HEK293T (cell line): Measurements from ENCODE around the gene PLCG1.

Source experiments
- CTCF ChIA-PET: fragments of 350-600 bp; formaldehyde crosslinking; extraction: SDS; loops from one replicate; lab custom pipeline; 2021; ENCODE audit warnings: antibody characterized with exemption, inconsistent platforms; lab: Yijun Ruan, JAX
- POLR2A ChIA-PET: fragments of 350-600 bp; formaldehyde crosslinking; extraction: SDS; loops from one replicate; lab custom pipeline; 2020; ENCODE audit warnings: antibody characterized with exemption, inconsistent platforms; lab: Yijun Ruan, JAX
- DNase-seq: peaks from one replicate; pipeline ENCODE4 v3.0.0; 2012; ENCODE audit warnings: mixed read lengths; ENCODE audit errors: extremely low spot score
- ARNT ChIP-seq: fragments of 450-650 bp; IDR thresholded peaks from 2 replicates; pipeline ENCODE4 v1.6.1; 2017; ENCODE audit warnings: mild to moderate bottlenecking
- BHLHE40 ChIP-seq: fragments of 450-650 bp; IDR thresholded peaks from 2 replicates; pipeline ENCODE4 v1.6.1; 2016; ENCODE audit warnings: mild to moderate bottlenecking, moderate library complexity, borderline replicate concordance
- CTBP1 ChIP-seq: fragments of 450-650 bp; IDR thresholded peaks from 2 replicates; pipeline ENCODE4 v1.6.1; 2016; ENCODE audit warnings: borderline replicate concordance
- ELF4 ChIP-seq: fragments of 450-650 bp; IDR thresholded peaks from 2 replicates; pipeline ENCODE4 v1.6.1; 2017; ENCODE audit warnings: antibody characterized with exemption
- FOXA1 ChIP-seq: fragments of 450-650 bp; IDR thresholded peaks from 2 replicates; pipeline ENCODE4 v1.6.1; 2016; ENCODE audit warnings: mild to moderate bottlenecking
- FOXK2 ChIP-seq: fragments of 450-650 bp; IDR thresholded peaks from 2 replicates; pipeline ENCODE4 v1.6.1; 2016; ENCODE audit warnings: mild to moderate bottlenecking
- FOXM1 ChIP-seq: fragments of 450-650 bp; IDR thresholded peaks from 2 replicates; pipeline ENCODE4 v1.6.1; 2017; ENCODE audit warnings: mild to moderate bottlenecking, borderline replicate concordance
- HDGF ChIP-seq: fragments of 450-650 bp; IDR thresholded peaks from 2 replicates; pipeline ENCODE4 v1.6.1; 2017; ENCODE audit warnings: antibody characterized with exemption, borderline replicate concordance
- L3MBTL2 ChIP-seq: fragments of 450-650 bp; conservative IDR thresholded peaks from 2 replicates; pipeline ENCODE4 v1.6.1; 2016; ENCODE audit warnings: mild to moderate bottlenecking
- LEF1 ChIP-seq: fragments of 450-650 bp; IDR thresholded peaks from 2 replicates; pipeline ENCODE4 v1.6.1; 2017; ENCODE audit warnings: mild to moderate bottlenecking, borderline replicate concordance
- NFRKB ChIP-seq: fragments of 450-650 bp; IDR thresholded peaks from 2 replicates; pipeline ENCODE4 v1.6.1; 2016; ENCODE audit warnings: mild to moderate bottlenecking, moderate library complexity
- PKNOX1 ChIP-seq: fragments of 450-650 bp; IDR thresholded peaks from 2 replicates; pipeline ENCODE4 v1.6.1; 2016
- SP1 ChIP-seq: fragments of 450-650 bp; IDR thresholded peaks from 2 replicates; pipeline ENCODE4 v1.6.1; 2017
- SUZ12 ChIP-seq: fragments of 450-650 bp; IDR thresholded peaks from 2 replicates; pipeline ENCODE4 v1.6.1; 2016; ENCODE audit warnings: mild to moderate bottlenecking
- TARDBP ChIP-seq: fragments of 450-650 bp; IDR thresholded peaks from 2 replicates; pipeline ENCODE4 v1.6.1; 2016
- ZNF384 ChIP-seq: fragments of 450-650 bp; IDR thresholded peaks from 2 replicates; pipeline ENCODE4 v1.6.1; 2016

PLCG1 gene

GRCh38 chr20:41219824-41220223 is 82.5 kb downstream of the PLCG1 start:
- no peak for DNase-seq
- TF ChIP-seq HDGF (no peak), ARNT (no peak), L3MBTL2 (no peak), PKNOX1 (no peak), SUZ12 (no peak), LEF1 (no peak), FOXA1 (no peak), FOXK2 (no peak), ZNF384 (no peak), FOXM1 (no peak), CTBP1 (no peak), BHLHE40 (no peak), TARDBP (no peak), NFRKB (no peak), SP1 (no peak), ELF4 (no peak)
- POLR2A ChIA-PET, result no interaction called here
- CTCF ChIA-PET, result interaction anchor here (0.9 kb wide), 1 partner anchor 13 kb away, joined by 3 read pairs; no protein-coding TSS in a partner anchor

DNA sequence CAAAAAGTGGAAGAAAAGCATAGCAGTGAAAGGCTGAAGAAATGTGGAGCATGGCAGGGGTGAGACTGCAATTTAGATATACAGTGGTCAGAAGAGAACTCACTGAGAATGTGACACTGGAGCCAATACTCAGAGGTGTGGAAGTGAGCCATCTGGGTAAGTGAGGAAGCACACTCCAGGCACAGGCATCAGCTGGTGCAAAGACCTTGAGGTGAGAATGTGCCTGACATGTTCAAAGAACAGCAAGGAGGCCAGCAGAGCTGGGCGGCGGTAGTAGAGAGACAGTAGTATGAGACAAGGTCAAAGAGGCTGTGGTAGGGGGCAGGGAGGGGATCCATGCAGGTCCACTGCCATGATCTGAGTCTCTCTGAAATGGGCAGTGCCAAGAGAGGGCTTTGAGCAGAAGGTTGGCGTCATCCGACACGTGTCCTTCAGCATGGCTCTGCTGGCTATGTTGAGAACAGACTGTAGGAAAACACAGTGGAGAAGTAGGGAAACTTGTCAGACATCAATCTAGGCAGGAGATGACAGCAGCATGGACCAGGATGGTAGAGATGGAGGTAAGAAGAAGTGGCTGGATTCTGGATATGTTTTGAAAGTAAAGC is 84.4 kb downstream of the PLCG1 start:
- TF ChIP-seq FOXM1 (no peak), ELF4 (no peak), PKNOX1 (no peak), ZNF384 (no peak), LEF1 (no peak)
- ChIA-PET CTCF (no interaction called here), POLR2A (no interaction called here)
- no peak for DNase-seq

DNA sequence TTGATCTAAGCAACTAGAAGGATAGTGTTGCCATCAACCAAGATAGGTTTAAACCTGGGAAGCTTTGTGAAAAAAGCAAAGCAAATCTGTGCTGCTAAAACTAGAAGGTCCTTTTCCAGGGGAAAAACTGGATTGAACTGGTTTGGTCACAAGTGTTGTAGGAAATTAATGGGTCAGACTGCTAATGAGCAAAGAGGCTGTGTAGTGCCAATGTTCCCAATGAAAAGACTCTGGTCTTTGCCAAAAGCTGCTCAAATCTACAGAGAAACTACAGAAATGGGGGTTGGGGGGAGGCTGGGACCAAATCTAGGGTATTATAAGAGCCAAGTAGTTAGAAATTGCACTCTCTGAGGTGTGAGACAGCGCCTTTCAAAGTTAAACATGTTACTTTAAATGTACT is 85.0 kb downstream of the PLCG1 start:
- CTCF ChIA-PET, result interaction anchor here (1.6 kb wide), 1 partner anchor 10 kb away, joined by 4 read pairs; no protein-coding TSS in a partner anchor
- POLR2A ChIA-PET, result no interaction called here
- TF ChIP-seq FOXK2 (no peak), FOXM1 (no peak), ELF4 (no peak), TARDBP (no peak), CTBP1 (no peak), FOXA1 (no peak), SUZ12 (no peak), LEF1 (no peak), SP1 (no peak), ZNF384 (no peak), HDGF (no peak), NFRKB (no peak), ARNT (no peak), L3MBTL2 (no peak), BHLHE40 (no peak), PKNOX1 (no peak)
- no peak for DNase-seq

GRCh38 chr20:41222703-41223102 is 85.4 kb downstream of the PLCG1 start:
- DNase-seq, result no peak
- ChIA-PET CTCF (interaction anchor here (1.6 kb wide), 2 partner anchors 10 to 50 kb away, joined by 4 to 5 read pairs; no protein-coding TSS in a partner anchor), POLR2A (no interaction called here)
- no peak for TF ChIP-seq ZNF384

- ChIA-PET POLR2A (no interaction called here), CTCF (interaction anchor here (1.6 kb wide), 2 partner anchors 9 to 50 kb away, joined by 4 to 5 read pairs; no protein-coding TSS in a partner anchor)
- DNase-seq, result no peak
- TF ChIP-seq SP1 (no peak), LEF1 (no peak), FOXK2 (no peak), CTBP1 (no peak)
Observed at GRCh38 chr20:41223112-41223511, 85.8 kb downstream of the PLCG1 start.

DNA sequence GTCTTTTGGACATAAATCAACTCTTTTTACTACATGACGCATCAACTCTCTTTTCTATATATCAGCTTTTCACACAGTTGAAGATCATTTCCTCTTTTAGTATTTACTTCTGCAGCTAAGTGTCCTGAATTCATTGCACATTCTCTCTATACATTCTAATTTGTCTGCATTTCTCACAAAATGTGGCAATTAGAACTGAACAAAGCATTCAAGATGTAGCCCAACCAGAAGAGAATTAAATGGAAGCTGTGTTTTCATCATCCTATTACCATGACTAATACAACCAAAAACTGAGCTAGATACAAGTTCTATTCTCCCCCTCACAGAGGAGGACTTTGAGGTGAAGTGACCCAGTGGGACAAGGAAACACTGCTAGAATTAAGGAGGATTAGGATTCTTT is 86.9 kb downstream of the PLCG1 start:
- ChIA-PET CTCF (interaction anchor here (1.5 to 1.7 kb wide), 3 partner anchors 52 to 116 kb away, joined by 3 to 6 read pairs (median 5); partner anchors contain the start of gene LPIN3), POLR2A (no interaction called here)
- DNase-seq, result no peak
- TF ChIP-seq PKNOX1, result no peak
